Measurements from ENCODE around the gene RNASE12.

RNASE12 gene

GRCh38 chr14:20548414-20549158 is 42.6 kb downstream of the RNASE12 start:
- H3K4me1 ChIP-seq (ENCODE audit: control insufficient read depth in 5 of 5, insufficient read depth in 5 of 5, low read length in 5 of 5), result no peaks in the 10 kb centered on the region
- no peak overlapping the region for H3K4me3 ChIP-seq (ENCODE audit: low read depth in 1 of 5, low read length in 5 of 5)
- H3K27ac ChIP-seq (ENCODE audit: low read depth, low read length), result no peak overlapping the region
- H3K9me3 ChIP-seq (ENCODE audit: control insufficient read depth in 5 of 5, low read length in 5 of 5), result no peaks in the 10 kb centered on the region
- H3K9ac ChIP-seq (ENCODE audit: low read length in 5 of 5), result no peak overlapping the region
- H3K27me3 ChIP-seq (ENCODE audit: control insufficient read depth in 5 of 5, insufficient read depth in 4 of 5, low read length in 5 of 5), result no peaks in the 10 kb centered on the region
- H3K36me3 ChIP-seq (ENCODE audit: control insufficient read depth in 5 of 5, insufficient read depth in 5 of 5, low read length in 5 of 5), result no peaks in the 10 kb centered on the region

DNA sequence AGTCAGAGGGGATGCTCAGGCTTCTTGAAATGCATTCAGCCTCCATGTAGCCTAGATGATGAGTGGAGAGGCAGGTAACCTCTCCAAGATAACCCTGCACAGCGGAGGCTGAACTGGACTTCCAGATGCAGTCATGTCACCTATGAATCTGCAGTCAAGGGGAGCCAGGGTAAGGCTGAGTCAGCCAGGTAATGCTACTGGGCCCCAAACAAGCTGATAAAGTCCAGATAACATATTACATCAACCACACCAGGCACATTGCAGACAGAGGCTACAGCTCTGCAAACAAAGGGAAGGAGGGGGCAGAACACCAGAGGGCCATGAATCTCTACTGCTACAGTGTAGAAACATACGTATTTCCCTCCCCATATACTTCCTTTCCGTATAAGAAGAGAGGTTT is 44.3 kb downstream of the RNASE12 start:
- Histone ChIP-seq H3K4me3 (ENCODE audit: low read depth in 1 of 5, low read length in 5 of 5) (no peak overlapping the region), H3K9ac (ENCODE audit: low read length in 5 of 5) (no peak overlapping the region), H3K36me3 (ENCODE audit: control insufficient read depth in 5 of 5, insufficient read depth in 5 of 5, low read length in 5 of 5) (no peaks in the 10 kb centered on the region), H3K4me1 (ENCODE audit: control insufficient read depth in 5 of 5, insufficient read depth in 5 of 5, low read length in 5 of 5) (no peaks in the 10 kb centered on the region), H3K27ac (ENCODE audit: low read depth, low read length) (no peak overlapping the region), H3K27me3 (ENCODE audit: control insufficient read depth in 5 of 5, insufficient read depth in 4 of 5, low read length in 5 of 5) (no peaks in the 10 kb centered on the region), H3K9me3 (ENCODE audit: control insufficient read depth in 5 of 5, low read length in 5 of 5) (no peaks in the 10 kb centered on the region)

Data from subcutaneous abdominal adipose tissue (tissue), 5 donors.